Astrocyte of the cerebellum (primary cell): Measurements from ENCODE around the gene STAT4.

ENCODE experiments used
- DNase-seq: peaks from one replicate; pipeline ENCODE4 v3.0.0-alpha.2; 2011; ENCODE audit warnings: low read depth
- H3K4me3 ChIP-seq: 2 replicates; pipeline ENCODE4 v1.5.1; 2011; ENCODE audit warnings: mild to moderate bottlenecking, low read depth, low read length, moderate library complexity
- in situ Hi-C: cut with HindIII; loops from 2 replicates; pipeline ENCODE4 v1.10.0; 2017; ENCODE audit warnings: low sequenced_read_pairs
- TF ChIP-seq, protein P1 (sequence below): IDR thresholded peaks from 2 replicates; pipeline ENCODE4 v1.5.1; 2012; ENCODE audit warnings: low read length, low read depth, moderate library complexity, mild to moderate bottlenecking; ENCODE audit errors: missing control alignments

Gene STAT4

DNA sequence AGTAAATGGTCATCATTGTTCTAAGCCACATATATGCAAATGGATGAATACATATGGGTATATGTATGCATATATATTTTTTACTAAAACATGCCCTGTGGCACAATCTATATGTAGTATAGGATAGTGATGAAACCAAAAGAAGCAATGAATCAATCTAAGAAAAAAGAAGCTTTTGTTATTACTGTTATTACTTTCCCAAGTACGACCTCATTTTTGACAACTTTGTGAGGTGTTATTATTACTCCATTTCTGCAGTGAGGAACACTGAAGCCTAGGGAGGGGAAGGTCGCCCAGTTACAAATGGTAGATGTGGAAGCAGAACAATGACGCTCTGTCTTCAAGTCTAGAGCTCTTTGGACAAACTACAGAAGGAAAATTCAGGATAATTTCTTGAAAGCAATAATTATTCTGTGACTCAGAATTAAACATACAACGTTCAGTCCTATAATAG is 38.3 kb downstream of the STAT4 start:
- no peak for DNase-seq
- in situ Hi-C loops: no loop called here
- H3K4me3 ChIP-seq: no peak overlapping the region
- TF ChIP-seq, protein P1, sequence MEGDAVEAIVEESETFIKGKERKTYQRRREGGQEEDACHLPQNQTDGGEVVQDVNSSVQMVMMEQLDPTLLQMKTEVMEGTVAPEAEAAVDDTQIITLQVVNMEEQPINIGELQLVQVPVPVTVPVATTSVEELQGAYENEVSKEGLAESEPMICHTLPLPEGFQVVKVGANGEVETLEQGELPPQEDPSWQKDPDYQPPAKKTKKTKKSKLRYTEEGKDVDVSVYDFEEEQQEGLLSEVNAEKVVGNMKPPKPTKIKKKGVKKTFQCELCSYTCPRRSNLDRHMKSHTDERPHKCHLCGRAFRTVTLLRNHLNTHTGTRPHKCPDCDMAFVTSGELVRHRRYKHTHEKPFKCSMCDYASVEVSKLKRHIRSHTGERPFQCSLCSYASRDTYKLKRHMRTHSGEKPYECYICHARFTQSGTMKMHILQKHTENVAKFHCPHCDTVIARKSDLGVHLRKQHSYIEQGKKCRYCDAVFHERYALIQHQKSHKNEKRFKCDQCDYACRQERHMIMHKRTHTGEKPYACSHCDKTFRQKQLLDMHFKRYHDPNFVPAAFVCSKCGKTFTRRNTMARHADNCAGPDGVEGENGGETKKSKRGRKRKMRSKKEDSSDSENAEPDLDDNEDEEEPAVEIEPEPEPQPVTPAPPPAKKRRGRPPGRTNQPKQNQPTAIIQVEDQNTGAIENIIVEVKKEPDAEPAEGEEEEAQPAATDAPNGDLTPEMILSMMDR: no peak

DNA sequence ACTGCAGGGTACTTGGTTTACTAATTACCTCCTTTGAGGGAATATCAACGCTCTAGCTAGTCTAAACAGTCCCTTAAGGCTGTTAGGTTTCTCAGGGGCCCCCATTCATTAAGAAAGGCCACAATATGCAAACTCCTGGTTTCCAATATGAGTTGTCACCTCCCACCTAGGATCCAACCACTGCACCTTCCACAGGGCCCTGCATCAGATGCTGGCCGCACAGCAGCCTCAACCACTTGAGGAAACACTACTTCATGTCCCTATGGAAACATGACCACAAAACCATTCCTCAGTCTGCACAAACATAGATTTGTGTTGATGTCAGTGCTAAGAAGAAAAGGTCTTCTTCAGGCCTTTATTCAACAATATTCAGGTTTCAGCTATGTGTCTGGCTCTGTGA is 40.9 kb downstream of the STAT4 start:
- peak; percentile 8 for DNase-seq
- in situ Hi-C loops: no loop called here
- no peak overlapping the region for H3K4me3 ChIP-seq
- TF ChIP-seq, protein P1: no peak

DNA sequence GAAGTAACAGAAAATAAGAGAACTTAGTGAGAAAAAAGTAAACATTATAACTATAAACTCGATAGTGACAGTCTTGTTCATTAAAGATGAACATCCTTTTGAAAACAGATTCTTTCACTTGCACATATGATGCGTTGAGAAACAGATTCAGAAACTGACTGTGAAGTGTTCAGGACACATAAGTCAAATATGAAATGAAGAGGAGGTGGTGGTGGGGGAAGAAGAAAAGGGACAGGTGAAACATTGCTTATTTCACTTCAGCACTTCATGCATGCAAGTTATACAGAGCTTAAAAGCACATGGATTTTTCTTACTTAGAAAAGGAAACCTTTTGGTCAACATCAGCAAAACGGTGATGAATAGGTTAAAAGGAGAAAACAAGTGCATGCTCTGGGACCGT is 42.5 kb downstream of the STAT4 start:
- TF ChIP-seq, protein P1: no peak
- H3K4me3 ChIP-seq: no peak overlapping the region
- in situ Hi-C loops: no loop called here
- DNase-seq: no peak

DNA sequence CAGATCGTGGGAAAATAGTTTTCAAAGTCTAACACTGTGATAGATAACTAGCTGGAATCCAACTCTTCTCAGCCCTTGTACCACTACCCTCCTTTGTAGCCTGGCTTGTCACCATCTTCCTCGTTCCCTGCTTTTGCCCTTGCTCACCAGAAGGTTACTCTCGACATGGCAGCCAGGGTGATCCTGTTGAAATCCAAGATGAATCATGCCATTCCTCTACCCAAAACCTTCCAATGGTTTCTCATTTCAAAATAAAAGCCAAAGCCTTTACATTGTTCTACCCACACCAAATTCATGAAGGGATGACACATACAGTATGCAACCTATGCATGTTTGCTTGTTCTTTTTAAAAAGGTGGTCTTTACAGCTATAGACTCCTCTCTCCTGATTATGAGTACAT is 45.7 kb downstream of the STAT4 start:
- DNase-seq: no peak
- TF ChIP-seq, protein P1: no peak
- in situ Hi-C loops: no loop called here
- no peak overlapping the region for H3K4me3 ChIP-seq

DNA sequence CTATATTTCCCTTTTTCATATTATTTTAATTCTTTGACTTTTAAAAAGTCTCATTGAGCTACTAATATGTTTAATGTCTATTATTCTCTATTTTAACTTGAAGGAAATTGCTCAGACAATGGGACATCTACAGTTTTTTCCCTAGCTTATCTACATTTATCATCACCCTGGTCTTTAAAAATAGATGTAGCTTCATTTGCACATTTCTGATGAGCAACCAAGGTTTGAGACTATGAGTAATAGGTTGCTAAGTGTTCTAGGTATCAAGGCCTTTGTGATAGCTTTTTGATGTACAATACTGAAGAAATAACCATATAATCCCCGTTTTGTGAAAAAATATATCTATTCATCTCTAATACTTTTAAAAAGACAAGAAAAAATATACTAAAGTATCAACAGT is 47.0 kb downstream of the STAT4 start:
- in situ Hi-C loops: no loop called here
- no peak overlapping the region for H3K4me3 ChIP-seq
- TF ChIP-seq, protein P1: no peak
- DNase-seq: no peak

DNA sequence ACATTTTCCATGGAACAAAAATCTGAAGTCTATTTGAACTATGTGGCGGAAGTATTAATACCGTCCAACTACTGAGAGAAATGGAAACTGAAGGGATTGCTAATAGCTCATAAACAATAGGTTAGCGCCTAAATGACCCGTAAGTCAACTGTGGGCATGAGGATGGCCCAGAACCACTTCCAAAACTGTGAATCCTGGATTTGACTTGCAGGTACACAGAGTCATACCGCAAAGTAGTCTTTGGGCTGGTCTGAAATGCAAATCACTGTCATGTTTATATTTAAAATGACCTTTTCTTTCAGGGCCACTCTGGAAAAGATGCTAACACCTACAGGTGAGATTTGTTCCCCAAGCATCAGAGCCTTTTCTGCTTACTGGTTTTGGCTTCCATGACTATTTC is 50.6 kb downstream of the STAT4 start:
- no peak for DNase-seq
- TF ChIP-seq, protein P1: no peak
- H3K4me3 ChIP-seq: no peak overlapping the region
- in situ Hi-C loops: no loop called here

DNA sequence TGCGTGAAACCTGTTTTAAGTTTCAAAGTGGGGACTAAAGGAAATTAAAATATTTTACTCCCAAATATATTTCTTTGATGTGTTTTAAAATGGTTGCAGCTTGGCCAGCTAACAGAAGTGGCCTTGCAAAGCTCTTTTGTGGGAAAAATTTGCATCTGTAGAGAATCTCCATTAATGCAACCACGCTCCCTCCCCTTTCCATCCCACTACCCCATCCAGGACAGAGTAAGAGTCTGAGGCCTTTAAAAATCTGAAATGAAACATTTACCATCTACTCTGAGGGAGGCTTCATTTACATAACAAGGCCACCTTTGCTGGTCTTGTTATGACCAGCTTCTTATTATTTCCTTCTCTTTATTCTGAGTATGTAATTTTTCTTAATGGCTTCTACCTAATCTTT is 63.5 kb downstream of the STAT4 start:
- in situ Hi-C loops: no loop called here
- TF ChIP-seq, protein P1: no peak
- H3K4me3 ChIP-seq: no peak overlapping the region
- no peak for DNase-seq
